ENCODE results near the gene KAT7.

GRCh38 chr17:49798738-49799137 lies 10.3 kb downstream of the KAT7 start:
- TF ChIP-seq, protein P1, sequence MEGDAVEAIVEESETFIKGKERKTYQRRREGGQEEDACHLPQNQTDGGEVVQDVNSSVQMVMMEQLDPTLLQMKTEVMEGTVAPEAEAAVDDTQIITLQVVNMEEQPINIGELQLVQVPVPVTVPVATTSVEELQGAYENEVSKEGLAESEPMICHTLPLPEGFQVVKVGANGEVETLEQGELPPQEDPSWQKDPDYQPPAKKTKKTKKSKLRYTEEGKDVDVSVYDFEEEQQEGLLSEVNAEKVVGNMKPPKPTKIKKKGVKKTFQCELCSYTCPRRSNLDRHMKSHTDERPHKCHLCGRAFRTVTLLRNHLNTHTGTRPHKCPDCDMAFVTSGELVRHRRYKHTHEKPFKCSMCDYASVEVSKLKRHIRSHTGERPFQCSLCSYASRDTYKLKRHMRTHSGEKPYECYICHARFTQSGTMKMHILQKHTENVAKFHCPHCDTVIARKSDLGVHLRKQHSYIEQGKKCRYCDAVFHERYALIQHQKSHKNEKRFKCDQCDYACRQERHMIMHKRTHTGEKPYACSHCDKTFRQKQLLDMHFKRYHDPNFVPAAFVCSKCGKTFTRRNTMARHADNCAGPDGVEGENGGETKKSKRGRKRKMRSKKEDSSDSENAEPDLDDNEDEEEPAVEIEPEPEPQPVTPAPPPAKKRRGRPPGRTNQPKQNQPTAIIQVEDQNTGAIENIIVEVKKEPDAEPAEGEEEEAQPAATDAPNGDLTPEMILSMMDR (IDR thresholded peaks at IDR 0.05): no peak
- TF ChIP-seq POLR2A (IDR thresholded peaks at IDR 0.05): no peak

Data from heart left ventricle (tissue), 13 donors.